H54 (cell line): ENCODE data around the gene VSIG8.

ENCODE experiments used
- DNase-seq: peaks from one replicate; pipeline ENCODE4 v3.0.0; 2011; ENCODE audit warnings: low spot score, mixed read lengths; ENCODE audit not compliant: insufficient read length
- FAIRE-seq: peaks from 3 replicates; lab custom pipeline; 2011; peaks lifted over from hg19 to GRCh38; lab: Jason Lieb, UNC
- POLR2A ChIP-seq: IDR thresholded peaks from 2 replicates; pipeline ENCODE4 v1.6.1; 2011; ENCODE audit warnings: low read depth, mild to moderate bottlenecking, low read length

VSIG8 gene

GRCh38 chr1:159826441-159827101 lies 35.9 kb downstream of the VSIG8 start, which contains the start of gene SLAMF8:
TSS of gene SLAMF8 (plus strand) at chr1:159826873. CDS start at chr1:159826899, 26 bp downstream.
- DNase-seq = no peak
- no peak for FAIRE-seq
- no peak for TF ChIP-seq POLR2A

DNA sequence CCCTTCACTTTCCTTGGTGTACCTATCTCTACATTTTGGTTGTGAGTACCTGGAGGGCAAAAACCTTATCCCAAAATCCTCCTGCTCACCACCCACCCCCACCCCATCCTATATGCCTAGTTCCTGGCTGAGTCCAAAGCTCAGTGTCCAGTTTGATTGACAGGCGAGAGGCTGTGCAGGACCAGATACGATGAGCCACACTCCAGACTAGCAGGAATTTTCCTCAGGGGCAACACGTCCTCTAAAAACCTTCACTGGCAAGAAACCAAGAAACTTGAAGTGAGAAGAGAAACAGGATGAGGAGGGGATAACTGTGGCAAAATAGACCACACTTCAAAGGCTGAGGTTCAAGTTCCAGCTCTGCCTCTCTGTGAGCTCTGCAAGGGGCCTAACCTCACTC lies 36.9 kb downstream of the VSIG8 start:
- no peak for DNase-seq
- FAIRE-seq = no peak
- no peak for TF ChIP-seq POLR2A

DNA sequence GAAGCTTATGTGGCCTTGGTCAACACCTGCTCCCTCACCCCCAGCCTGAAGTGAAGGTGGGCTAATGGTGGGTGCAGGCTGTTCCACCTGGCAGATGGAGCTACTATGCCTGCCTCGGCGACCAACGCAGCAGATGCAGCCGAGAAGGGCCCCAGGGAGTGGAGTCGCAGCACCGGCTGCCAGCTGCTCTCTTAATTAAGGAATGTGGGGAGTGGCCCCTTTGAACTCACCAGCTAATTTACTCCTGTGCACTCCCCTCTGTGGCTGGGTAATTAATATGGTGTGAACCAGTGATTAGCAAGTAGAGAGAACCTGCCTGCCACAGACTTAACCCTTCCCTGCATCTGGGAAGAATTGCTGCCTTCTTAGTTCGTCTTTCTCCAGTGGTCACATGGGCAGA lies 39.1 kb downstream of the VSIG8 start:
- no peak for FAIRE-seq
- no peak for TF ChIP-seq POLR2A
- no peak for DNase-seq

GRCh38 chr1:159821171-159821867 lies 41.1 kb downstream of the VSIG8 start:
- FAIRE-seq = no peak
- DNase-seq = no peak

GRCh38 chr1:159817276-159818041 lies 45.0 kb downstream of the VSIG8 start:
- no peak for FAIRE-seq
- TF ChIP-seq POLR2A = no peak
- no peak for DNase-seq

More at GRCh38 chr1:159821171-159821867, 41.1 kb downstream of the VSIG8 start:
- no peak for TF ChIP-seq POLR2A

GRCh38 chr1:159815926-159816325 lies 46.5 kb downstream of the VSIG8 start:
- no peak for FAIRE-seq
- DNase-seq = no peak
- no peak for TF ChIP-seq POLR2A

- no peak for TF ChIP-seq POLR2A
- FAIRE-seq = no peak
- DNase-seq = peak; percentile 42
Observed at GRCh38 chr1:159804924-159805323, 57.5 kb downstream of the VSIG8 start.
